HG02885 (cell line): ENCODE data around the gene BCKDHB.
"Not testable (repeated sequence)": the region's sequence is repeated elsewhere in the genome, so short reads cannot be mapped to it uniquely, and the experiment has no call there.

Source experiments
- ATAC-seq: cut with Tn5 transposase; IDR thresholded peaks from one replicate; pipeline ENCODE4 v1.9.1; 2021; ENCODE audit warnings: mild to moderate bottlenecking; ENCODE audit not compliant: unreplicated experiment, poor library complexity

The BCKDHB gene

GRCh38 chr6:80197986-80198385 is 91.5 kb downstream of the BCKDHB start:
- ATAC-seq: no peak

GRCh38 chr6:80203283-80203682 is 96.8 kb downstream of the BCKDHB start:
- ATAC-seq: no peak

GRCh38 chr6:80205404-80205803 is 98.9 kb downstream of the BCKDHB start:
- ATAC-seq: no peak

- ATAC-seq: no peak
These were observed 100.3 kb downstream of the BCKDHB start for GRCh38 chr6:80206758-80207157.

DNA sequence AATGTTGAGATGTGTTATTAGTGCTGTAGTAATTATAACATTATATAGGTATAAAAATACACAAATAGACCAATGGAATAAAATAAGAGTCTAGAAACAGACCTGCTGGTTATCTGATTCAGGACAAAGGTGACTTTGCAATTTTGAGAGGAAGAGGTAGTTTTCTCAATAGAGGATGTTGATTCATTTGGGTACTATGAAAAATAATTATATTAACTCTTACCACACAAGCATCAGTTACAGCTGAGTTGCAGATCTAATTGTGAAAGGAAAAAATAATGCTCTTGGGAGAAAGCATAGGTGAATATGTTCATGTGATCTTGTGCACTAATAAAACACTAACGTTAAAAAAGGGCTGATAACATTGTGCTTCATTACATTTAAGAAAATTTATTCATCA is 103.0 kb downstream of the BCKDHB start:
- peak; percentile 39 for ATAC-seq

GRCh38 chr6:80210618-80211017 is 104.1 kb downstream of the BCKDHB start:
- peak; percentile 45 for ATAC-seq

GRCh38 chr6:80211286-80211685 is 104.8 kb downstream of the BCKDHB start:
- no peak for ATAC-seq

DNA sequence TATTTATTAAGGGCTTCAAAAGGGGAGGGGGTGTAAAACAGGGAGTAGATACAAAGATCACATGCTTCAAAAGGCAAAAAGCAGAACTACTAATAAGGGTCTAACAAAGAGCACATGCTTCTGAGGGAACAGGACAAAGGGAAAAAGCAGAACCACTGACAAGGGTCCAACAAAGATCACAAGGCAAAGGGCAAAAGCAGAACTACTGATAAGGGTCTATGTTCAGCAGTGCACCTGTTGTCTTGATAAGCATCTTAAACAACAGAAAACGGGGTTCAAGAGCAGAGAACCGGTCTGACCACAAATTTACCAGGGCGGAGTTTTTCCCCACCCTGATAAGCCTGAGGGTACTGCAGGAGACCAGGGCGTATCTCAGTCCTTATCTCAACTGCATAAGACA is 105.4 kb downstream of the BCKDHB start:
- ATAC-seq: not testable (repeated sequence)

DNA sequence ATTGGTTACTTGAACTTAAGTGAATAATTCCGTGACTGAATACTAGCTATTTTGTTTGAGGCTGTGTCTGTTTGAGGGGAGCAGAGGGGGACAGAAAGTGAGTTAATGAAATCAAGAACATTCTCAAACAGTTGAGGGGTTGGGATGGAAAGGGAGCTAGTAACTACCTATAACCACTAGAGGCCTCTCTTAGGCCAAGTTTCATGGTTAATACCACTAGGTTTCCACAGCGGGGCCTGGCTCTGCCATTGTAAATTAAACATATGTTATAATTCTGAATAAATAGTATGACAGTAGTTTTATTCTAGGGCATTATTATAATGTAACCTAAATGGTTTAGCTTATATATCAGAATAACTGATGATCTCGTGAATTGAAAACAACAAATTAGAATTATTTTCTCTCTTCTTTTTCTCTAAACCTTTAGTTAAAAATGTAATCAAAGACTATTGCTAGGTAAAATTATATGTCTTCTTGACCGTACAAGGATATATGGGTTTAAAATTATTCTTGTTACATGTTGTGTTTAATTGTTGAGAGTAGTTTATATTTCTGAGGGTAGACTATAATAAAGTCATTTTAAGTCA is 108.1 kb downstream of the BCKDHB start:
- peak; percentile 94 for ATAC-seq

DNA sequence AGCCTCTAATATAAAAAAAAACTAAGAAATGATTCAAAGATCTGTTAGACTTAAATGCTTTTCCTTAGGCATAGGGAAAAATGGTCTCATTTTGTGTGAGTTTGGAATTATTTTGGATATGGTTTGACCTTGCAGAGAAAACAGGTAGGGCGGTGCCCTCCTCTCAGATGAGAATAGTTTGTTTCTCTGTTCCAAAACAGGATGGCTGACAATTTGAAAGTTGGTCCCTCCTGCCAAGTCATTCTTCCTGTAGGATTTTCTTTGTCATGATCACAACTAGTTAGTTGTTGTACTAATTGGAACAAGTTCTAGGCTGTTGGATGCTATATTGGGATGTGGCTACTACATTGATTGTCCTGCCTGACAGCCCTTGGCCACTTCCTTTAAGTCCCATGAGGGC is 108.6 kb downstream of the BCKDHB start:
- ATAC-seq: no peak

DNA sequence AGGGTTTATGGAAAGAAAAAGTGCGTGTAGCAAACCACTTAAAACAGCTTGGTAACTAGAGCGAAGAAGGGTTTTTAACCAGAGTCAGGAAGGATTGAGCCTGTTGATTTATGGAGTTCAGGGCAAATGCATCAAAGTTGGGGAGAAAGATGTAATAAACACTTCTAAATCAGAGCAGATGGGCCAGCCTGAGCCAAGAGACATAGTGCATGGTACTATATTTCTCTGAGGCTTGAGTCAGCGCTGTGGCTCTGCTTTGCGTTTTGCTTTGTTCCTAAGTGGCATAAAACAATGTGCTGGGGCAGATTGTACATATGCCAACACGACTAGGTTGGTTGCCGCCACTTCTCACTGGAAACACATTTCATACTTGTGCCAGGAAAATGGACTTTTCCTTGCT is 111.3 kb downstream of the BCKDHB start:
- ATAC-seq: no peak

DNA sequence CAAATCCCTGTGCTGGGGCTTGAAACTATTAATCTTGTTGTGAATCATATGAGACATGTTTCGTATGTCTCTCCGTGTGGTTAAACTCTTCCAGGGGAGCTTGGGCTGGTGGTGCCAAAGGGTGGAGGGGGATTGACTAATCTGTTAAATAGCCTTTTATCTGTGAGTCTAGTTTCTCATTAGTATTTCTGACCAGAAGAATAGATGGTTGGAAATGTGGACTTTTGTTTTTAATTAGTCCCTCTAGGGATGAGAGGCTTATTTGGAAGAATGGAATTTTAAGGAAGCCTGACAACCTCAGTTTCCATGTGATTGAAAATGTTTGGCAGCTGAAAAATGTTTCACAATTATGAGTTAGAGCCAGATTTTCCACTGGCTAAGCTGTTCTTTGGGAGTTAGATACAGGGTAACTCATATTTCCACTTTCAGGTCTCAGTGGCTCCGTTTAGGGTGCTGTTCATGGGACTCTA is 117.3 kb downstream of the BCKDHB start:
- ATAC-seq: no peak

- ATAC-seq: no peak
These were observed 119.7 kb downstream of the BCKDHB start for GRCh38 chr6:80226151-80226550.

DNA sequence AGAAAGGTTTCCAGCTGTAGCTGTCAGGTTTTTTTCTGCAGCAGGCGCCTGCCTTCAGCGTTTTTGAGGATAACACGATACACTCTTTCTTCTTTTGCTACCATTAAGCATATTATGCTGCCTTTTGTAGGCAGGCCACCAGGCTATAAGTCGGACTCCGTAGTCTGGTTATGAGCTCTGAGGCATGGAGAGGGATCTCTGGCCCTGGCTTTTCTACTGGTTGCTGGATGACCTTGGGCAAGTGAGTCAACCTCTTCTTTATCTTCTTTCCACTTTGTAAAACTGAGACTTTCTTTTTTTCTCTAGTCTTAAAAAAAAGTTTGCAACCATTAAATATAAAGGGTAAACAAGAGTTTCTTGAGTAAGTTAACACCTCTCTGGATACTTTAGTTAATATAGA is 120.2 kb downstream of the BCKDHB start:
- ATAC-seq: no peak

DNA sequence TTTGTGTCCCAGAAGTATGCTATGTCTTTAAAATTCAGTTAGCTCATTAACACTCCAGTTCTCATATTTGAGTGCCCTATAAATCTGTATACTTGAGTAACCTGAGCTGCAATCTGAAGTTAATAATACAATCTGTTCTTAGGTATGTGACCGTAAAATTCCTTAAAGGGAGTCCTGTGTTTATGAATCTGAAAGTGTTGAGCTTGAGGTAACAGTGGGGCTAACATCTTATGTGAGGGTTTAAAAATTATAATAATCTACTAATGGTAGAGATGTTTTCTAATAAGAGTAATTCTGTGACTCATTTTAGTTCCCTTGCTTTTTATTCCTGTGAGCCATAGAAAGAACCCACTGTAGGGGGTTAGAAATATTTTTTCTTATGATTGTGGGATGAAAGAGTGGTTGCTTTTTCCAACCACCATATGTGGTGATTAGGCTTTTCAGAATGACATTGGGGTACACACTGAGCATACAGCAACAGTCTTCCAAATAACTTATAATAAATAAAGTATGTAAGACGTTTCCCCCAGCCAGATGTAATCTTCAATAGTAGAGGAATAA is 121.2 kb downstream of the BCKDHB start:
- no peak for ATAC-seq

- ATAC-seq: no peak
These were observed 126.8 kb downstream of the BCKDHB start for GRCh38 chr6:80233262-80233661.

- no peak for ATAC-seq
These were observed 127.5 kb downstream of the BCKDHB start for GRCh38 chr6:80233958-80234357.

DNA sequence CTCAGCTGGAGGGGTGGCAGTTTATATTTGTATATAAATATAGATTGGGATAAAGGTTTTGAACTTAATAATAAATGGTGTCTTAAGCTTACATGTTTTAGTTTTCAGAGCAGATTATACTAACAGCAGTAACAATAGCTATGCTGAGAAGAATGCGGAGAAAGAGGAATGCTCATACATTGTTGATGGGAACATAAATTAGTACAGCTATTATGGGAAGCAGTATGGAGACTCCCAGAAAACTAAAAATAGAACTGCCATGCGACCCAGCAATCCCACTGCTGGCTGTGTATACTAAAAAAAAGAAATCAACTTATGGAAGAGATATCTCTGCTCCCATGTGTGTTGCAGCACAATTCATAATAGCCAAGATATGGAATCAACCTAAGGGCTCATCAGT is 127.9 kb downstream of the BCKDHB start:
- no peak for ATAC-seq

GRCh38 chr6:80234908-80235307 is 128.4 kb downstream of the BCKDHB start:
- ATAC-seq: no peak

GRCh38 chr6:80235647-80236046 is 129.2 kb downstream of the BCKDHB start:
- ATAC-seq: no peak

- not testable (repeated sequence) for ATAC-seq
These were observed 132.3 kb downstream of the BCKDHB start for GRCh38 chr6:80238754-80239153.

- no peak for ATAC-seq
These were observed 138.6 kb downstream of the BCKDHB start for GRCh38 chr6:80245043-80245442.
